ENCODE data around the gene APPL2.

The APPL2 gene

GRCh38 chr12:105164068-105164467 is 71.9 kb downstream of the APPL2 start:
- no peak for DNase-seq (ENCODE audit: low read depth in 2 of 2)
- TF ChIP-seq, protein P1, sequence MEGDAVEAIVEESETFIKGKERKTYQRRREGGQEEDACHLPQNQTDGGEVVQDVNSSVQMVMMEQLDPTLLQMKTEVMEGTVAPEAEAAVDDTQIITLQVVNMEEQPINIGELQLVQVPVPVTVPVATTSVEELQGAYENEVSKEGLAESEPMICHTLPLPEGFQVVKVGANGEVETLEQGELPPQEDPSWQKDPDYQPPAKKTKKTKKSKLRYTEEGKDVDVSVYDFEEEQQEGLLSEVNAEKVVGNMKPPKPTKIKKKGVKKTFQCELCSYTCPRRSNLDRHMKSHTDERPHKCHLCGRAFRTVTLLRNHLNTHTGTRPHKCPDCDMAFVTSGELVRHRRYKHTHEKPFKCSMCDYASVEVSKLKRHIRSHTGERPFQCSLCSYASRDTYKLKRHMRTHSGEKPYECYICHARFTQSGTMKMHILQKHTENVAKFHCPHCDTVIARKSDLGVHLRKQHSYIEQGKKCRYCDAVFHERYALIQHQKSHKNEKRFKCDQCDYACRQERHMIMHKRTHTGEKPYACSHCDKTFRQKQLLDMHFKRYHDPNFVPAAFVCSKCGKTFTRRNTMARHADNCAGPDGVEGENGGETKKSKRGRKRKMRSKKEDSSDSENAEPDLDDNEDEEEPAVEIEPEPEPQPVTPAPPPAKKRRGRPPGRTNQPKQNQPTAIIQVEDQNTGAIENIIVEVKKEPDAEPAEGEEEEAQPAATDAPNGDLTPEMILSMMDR (IDR thresholded peaks at IDR 0.05; ENCODE audit: low read depth, low read length): no peak
- no peak overlapping the region for H3K4me3 ChIP-seq (replicated peaks in 1 of 2; ENCODE audit: low read depth in 2 of 2, low read length in 2 of 2)

- H3K4me3 ChIP-seq (replicated peaks in 1 of 2; ENCODE audit: low read depth in 2 of 2, low read length in 2 of 2): no peak overlapping the region
- DNase-seq (ENCODE audit: low read depth in 2 of 2): no peak
- TF ChIP-seq, protein P1 (IDR thresholded peaks at IDR 0.05; ENCODE audit: low read depth, low read length): no peak
Observed at GRCh38 chr12:105162174-105162573, 73.8 kb downstream of the APPL2 start.

GRCh38 chr12:105158876-105159275 is 77.1 kb downstream of the APPL2 start:
- TF ChIP-seq, protein P1 (IDR thresholded peaks at IDR 0.05; ENCODE audit: low read depth, low read length): no peak
- no peak for DNase-seq (ENCODE audit: low read depth in 2 of 2)
- no peak overlapping the region for H3K4me3 ChIP-seq (replicated peaks in 1 of 2; ENCODE audit: low read depth in 2 of 2, low read length in 2 of 2)

GRCh38 chr12:105157606-105158005 is 78.4 kb downstream of the APPL2 start:
- no peak overlapping the region for H3K4me3 ChIP-seq (replicated peaks in 1 of 2; ENCODE audit: low read depth in 2 of 2, low read length in 2 of 2)
- TF ChIP-seq, protein P1 (IDR thresholded peaks at IDR 0.05; ENCODE audit: low read depth, low read length): no peak
- DNase-seq (ENCODE audit: low read depth in 2 of 2): no peak

GRCh38 chr12:105156260-105156659 is 79.7 kb downstream of the APPL2 start:
- no peak overlapping the region for H3K4me3 ChIP-seq (replicated peaks in 1 of 2; ENCODE audit: low read depth in 2 of 2, low read length in 2 of 2)
- TF ChIP-seq, protein P1 (IDR thresholded peaks at IDR 0.05; ENCODE audit: low read depth, low read length): no peak
- DNase-seq (ENCODE audit: low read depth in 2 of 2): no peak

- DNase-seq (ENCODE audit: low read depth in 2 of 2): no peak
- H3K4me3 ChIP-seq (replicated peaks in 1 of 2; ENCODE audit: low read depth in 2 of 2, low read length in 2 of 2): no peak overlapping the region
- TF ChIP-seq, protein P1 (IDR thresholded peaks at IDR 0.05; ENCODE audit: low read depth, low read length): no peak
Observed at GRCh38 chr12:105142259-105142658, 93.7 kb downstream of the APPL2 start.

GRCh38 chr12:105141320-105141922 is 94.6 kb downstream of the APPL2 start:
- TF ChIP-seq, protein P1 (IDR thresholded peaks at IDR 0.05; ENCODE audit: low read depth, low read length): no peak
- no peak for DNase-seq (ENCODE audit: low read depth in 2 of 2)
- H3K4me3 ChIP-seq (replicated peaks in 1 of 2; ENCODE audit: low read depth in 2 of 2, low read length in 2 of 2): no peak overlapping the region
